ENCODE data around the gene PITPNC1. TPM values are rescaled to one million over a fixed set of nuclear protein-coding genes. Genes with fewer than 3 reads are reported as not detected.

PITPNC1 gene
- total and polyA plus RNA-seq, 7 donors: 3.0 to 15.7 (median 5.6) TPM

DNA sequence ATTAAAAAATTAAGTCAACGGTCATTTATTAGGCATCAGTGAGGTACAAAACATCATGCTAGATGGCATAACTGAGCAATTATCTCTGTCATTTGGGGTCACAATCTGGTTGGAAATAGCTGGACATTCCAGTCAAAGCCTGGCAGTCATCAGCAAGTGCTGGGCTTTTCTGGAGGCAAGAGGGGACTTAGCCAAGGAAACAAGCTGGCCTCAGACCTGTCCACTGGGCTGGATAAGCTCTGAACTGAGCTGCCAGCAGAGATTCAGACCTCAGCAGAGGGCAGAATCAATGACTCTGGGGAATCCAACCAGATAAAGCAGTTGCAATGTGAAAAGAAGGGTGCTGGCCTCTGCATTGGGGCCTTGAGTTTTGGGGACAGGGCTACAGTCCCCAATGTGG is 178.8 kb downstream of the PITPNC1 start:
- Histone ChIP-seq H3K4me3 (no peak overlapping the region), H3K4me1 (no peaks in the 10 kb centered on the region), H3K27me3 (no peaks in the 10 kb centered on the region), H3K9me3 (no peaks in the 10 kb centered on the region), H3K27ac (no peak overlapping the region), H3K36me3 (no peaks in the 10 kb centered on the region)
- DNase-seq: peak; percentile 28
- whole genome bisulfite sequencing, 2 donors: 96 to 98% methylated on average over 1 of the region's 1 CpG
- intact Hi-C loops (cut with DNase I): no loop called here
- TF ChIP-seq, protein P1, sequence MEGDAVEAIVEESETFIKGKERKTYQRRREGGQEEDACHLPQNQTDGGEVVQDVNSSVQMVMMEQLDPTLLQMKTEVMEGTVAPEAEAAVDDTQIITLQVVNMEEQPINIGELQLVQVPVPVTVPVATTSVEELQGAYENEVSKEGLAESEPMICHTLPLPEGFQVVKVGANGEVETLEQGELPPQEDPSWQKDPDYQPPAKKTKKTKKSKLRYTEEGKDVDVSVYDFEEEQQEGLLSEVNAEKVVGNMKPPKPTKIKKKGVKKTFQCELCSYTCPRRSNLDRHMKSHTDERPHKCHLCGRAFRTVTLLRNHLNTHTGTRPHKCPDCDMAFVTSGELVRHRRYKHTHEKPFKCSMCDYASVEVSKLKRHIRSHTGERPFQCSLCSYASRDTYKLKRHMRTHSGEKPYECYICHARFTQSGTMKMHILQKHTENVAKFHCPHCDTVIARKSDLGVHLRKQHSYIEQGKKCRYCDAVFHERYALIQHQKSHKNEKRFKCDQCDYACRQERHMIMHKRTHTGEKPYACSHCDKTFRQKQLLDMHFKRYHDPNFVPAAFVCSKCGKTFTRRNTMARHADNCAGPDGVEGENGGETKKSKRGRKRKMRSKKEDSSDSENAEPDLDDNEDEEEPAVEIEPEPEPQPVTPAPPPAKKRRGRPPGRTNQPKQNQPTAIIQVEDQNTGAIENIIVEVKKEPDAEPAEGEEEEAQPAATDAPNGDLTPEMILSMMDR (IDR thresholded peaks at IDR 0.05): no peak
- TF ChIP-seq EP300 (IDR thresholded peaks at IDR 0.05): no peak
- no peak for TF ChIP-seq POLR2AphosphoS5 (IDR thresholded peaks at IDR 0.05)
- TF ChIP-seq POLR2A (IDR thresholded peaks at IDR 0.05): no peak

DNA sequence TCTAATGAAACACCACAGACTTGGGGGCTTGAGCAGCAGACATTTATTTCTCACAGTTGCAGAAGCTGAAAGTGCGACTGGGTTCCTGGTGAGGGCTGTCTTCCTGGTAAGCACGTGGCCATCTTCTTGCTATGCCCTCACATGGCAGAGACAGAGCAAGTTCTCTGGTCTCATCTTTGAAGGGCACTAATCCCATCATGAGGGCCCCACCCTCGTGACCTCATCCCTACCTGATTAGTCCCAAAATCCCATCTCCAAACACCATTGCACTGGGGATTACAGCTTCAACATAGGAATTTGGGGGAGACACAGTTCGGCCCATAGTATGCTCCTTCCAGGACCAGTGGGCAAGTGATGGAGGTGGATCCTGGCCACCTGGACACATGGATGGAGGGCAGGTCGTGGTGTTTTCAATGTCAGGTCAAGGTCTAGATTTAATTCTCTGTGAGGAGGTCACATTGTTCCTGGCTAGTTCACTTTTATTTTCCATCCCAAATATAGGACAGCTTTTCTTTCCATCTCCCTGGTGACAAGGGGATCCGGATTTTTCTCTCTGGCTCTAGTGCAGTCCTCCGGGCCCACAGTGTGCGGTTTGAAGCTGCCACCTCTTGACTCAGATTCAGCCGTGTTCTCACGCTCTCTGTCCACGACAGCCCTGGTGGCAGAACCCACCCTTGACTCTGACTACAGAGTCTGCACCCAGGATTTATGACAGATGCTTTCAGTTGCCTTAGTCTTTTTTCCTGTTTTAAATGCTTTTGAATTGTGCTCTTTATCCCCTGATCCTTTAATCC is 180.2 kb downstream of the PITPNC1 start:
- intact Hi-C loops (cut with DNase I): no loop called here
- DNase-seq: peak; percentile 38
- no peaks in the 10 kb centered on the region for H3K4me1 ChIP-seq
- TF ChIP-seq, protein P1 (IDR thresholded peaks at IDR 0.05): no peak
- TF ChIP-seq POLR2A (IDR thresholded peaks at IDR 0.05): no peak
- TF ChIP-seq POLR2AphosphoS5 (IDR thresholded peaks at IDR 0.05): no peak
- no peak for TF ChIP-seq EP300 (IDR thresholded peaks at IDR 0.05)
- H3K4me3 ChIP-seq: no peak overlapping the region
- H3K27ac ChIP-seq: no peak overlapping the region
- WGBS, 2 donors: 93 to 95% methylated on average over 11 of the region's 11 CpGs
- H3K27me3 ChIP-seq: no peaks in the 10 kb centered on the region
- H3K36me3 ChIP-seq: no peaks in the 10 kb centered on the region
- no peaks in the 10 kb centered on the region for H3K9me3 ChIP-seq

DNA sequence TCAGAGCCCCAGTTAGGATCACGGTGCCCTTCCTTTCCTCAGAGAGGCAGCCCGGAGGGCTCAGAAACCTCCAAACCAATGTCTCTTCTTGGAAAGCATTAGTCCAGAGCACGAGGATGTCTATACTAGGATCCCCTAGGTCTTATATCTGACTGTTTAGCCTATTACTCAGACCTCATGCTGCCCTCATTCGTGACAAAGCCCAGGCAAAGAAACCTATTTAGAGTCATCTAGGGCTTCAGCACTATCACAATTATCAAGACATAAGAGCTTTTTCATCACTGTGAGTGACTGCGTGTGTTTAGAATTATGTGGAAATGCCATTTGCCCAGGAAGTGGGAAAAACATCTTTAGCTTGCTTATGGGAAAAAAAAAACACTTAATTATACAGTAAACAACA is 180.8 kb downstream of the PITPNC1 start:
- no peaks in the 10 kb centered on the region for H3K36me3 ChIP-seq
- intact Hi-C loops (cut with DNase I): no loop called here
- no peaks in the 10 kb centered on the region for H3K27me3 ChIP-seq
- WGBS, 2 donors: 90 to 91% methylated on average over 5 of the region's 5 CpGs
- no peaks in the 10 kb centered on the region for H3K4me1 ChIP-seq
- no peak overlapping the region for H3K4me3 ChIP-seq
- H3K27ac ChIP-seq: no peak overlapping the region
- no peaks in the 10 kb centered on the region for H3K9me3 ChIP-seq
- TF ChIP-seq, protein P1 (IDR thresholded peaks at IDR 0.05): no peak
- TF ChIP-seq POLR2AphosphoS5 (IDR thresholded peaks at IDR 0.05) (no peak), POLR2A (IDR thresholded peaks at IDR 0.05) (no peak), EP300 (IDR thresholded peaks at IDR 0.05) (no peak)
- DNase-seq: peak; percentile 14

DNA sequence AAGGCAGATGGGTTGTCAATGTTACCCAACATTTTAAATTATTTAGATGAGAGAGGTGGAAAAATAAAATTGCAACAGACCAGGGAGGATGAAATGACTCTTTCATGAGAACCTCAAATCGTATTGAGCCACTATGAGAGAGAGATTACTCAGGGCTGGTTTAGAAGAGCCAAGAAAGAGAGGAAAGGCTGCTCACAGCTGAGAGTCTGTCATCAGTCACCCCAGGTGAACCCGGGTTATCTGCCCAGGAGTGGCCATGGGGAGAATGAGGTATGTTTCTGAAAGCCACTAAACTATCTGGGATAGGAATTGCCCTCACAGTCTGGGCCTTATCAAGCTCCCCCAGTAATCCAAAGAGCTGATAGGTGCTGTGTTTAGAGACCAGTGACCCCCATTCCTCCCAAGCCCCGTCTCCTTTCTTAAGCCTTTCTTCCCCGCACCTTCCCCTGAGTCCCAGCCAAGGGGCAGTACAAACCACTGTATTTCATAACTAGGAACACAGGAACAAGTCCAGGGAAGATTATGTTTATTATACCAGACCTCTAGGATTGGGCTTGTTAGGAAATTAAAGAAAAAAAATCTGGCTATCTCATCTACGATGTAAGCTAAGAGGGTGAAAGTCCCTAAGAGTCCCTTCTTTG is 181.8 kb downstream of the PITPNC1 start:
- no peak overlapping the region for H3K4me3 ChIP-seq
- H3K9me3 ChIP-seq: no peaks in the 10 kb centered on the region
- H3K4me1 ChIP-seq: no peaks in the 10 kb centered on the region
- DNase-seq: peak; percentile 62
- no peaks in the 10 kb centered on the region for H3K27me3 ChIP-seq
- intact Hi-C loops (cut with DNase I): no loop called here
- TF ChIP-seq, protein P1 (IDR thresholded peaks at IDR 0.05): no peak
- no peak for TF ChIP-seq POLR2A (IDR thresholded peaks at IDR 0.05)
- TF ChIP-seq EP300 (IDR thresholded peaks at IDR 0.05): no peak
- no peak for TF ChIP-seq POLR2AphosphoS5 (IDR thresholded peaks at IDR 0.05)
- no peaks in the 10 kb centered on the region for H3K36me3 ChIP-seq
- H3K27ac ChIP-seq: no peak overlapping the region
- WGBS, 2 donors: 86 to 89% methylated on average over 5 of the region's 5 CpGs
